ENCODE measurements around the gene C11orf21.

The C11orf21 gene

DNA sequence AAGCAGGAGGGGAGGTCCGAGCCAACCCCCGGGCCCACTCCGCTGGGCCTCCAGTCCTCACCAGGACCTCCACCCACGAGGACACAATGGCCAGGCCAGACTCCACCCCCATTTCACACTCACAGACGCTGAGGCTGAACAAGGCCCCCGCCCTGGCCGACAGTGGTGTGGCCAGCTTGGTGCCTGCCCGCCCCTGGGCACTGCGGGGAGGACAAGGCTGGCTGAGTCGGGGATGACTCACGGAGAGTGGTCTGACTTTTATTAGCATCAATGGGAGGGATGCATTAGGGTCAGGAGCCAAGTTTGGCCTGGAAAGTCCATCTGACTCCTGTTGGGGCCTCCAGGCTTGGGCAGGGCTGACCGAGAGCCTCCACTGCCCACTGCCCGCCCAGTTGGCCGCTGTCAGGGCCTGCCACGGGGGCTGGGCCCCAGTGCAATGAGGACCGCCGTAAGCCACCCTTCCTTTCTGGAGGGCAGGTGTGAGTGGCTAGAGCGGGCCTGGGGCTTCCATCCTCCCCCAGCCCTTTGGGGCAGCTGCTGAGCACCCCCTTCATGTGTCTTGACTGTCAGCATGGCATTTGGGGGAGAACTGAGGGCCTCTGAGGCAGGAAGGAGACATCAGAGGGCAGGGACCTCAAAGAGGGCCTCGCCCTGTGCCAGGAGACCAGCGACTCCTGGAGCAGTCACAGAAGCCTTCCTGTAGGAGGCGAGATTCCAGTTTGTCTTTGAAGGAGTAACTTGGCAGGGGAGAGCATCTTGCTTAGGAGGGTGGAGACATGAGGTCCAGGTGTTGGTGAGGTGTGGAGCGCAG, 10.7 kb upstream of the C11orf21 start:
- H3K4me1 ChIP-seq (ENCODE audit: control insufficient read depth, insufficient read depth, low read length) = no peaks in the 10 kb centered on the region
- no peaks in the 10 kb centered on the region for H3K36me3 ChIP-seq (ENCODE audit: control insufficient read depth, insufficient read depth, low read length)
- H3K9ac ChIP-seq (ENCODE audit: low read depth, low read length) = no peak overlapping the region
- H3K9me3 ChIP-seq (ENCODE audit: control insufficient read depth, insufficient read depth, low read length) = no peaks in the 10 kb centered on the region
- no peaks in the 10 kb centered on the region for H3K27me3 ChIP-seq (ENCODE audit: control insufficient read depth, insufficient read depth, low read length)
- no peak overlapping the region for H3K4me3 ChIP-seq (ENCODE audit: low read depth, low read length)

GRCh38 chr11:2311353-2312133, 9.8 kb upstream of the C11orf21 start:
- Histone ChIP-seq H3K36me3 (ENCODE audit: control insufficient read depth, insufficient read depth, low read length) (no peaks in the 10 kb centered on the region), H3K4me3 (ENCODE audit: low read depth, low read length) (no peak overlapping the region), H3K9ac (ENCODE audit: low read depth, low read length) (no peak overlapping the region), H3K4me1 (ENCODE audit: control insufficient read depth, insufficient read depth, low read length) (no peaks in the 10 kb centered on the region), H3K9me3 (ENCODE audit: control insufficient read depth, insufficient read depth, low read length) (no peaks in the 10 kb centered on the region), H3K27me3 (ENCODE audit: control insufficient read depth, insufficient read depth, low read length) (no peaks in the 10 kb centered on the region)

DNA sequence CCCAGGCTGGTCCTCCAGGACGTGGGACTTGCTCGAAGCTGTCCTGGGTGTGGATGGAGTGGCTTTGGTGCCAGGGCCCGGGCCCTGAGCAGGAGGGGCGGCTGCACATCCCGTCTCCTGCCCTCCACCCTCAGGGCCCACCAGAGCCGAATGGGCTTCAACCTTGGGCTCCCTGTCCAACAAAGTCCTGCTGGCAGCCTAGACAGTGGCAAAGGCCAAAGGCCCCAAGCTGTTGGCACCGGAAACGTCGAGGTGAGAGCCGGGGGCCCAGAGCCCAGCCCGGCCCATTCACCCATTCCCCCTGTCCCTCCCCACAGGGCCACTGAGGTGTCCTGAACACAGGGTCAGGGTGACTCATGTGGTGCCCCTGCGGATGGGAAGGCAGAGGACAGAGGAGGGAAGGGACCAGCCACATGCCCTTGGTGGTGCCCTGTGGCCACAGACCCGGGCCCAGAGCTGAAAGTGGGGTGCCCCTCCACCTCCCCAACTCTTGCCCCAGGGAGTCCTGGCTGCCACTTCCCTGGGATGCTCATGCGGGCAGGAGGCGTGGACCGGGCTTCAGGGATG, 9.2 kb upstream of the C11orf21 start:
- Histone ChIP-seq H3K4me1 (ENCODE audit: control insufficient read depth, insufficient read depth, low read length) (no peaks in the 10 kb centered on the region), H3K36me3 (ENCODE audit: control insufficient read depth, insufficient read depth, low read length) (no peaks in the 10 kb centered on the region), H3K9me3 (ENCODE audit: control insufficient read depth, insufficient read depth, low read length) (no peaks in the 10 kb centered on the region), H3K4me3 (ENCODE audit: low read depth, low read length) (no peak overlapping the region), H3K9ac (ENCODE audit: low read depth, low read length) (no peak overlapping the region), H3K27me3 (ENCODE audit: control insufficient read depth, insufficient read depth, low read length) (no peaks in the 10 kb centered on the region)

GRCh38 chr11:2310073-2310785, 8.5 kb upstream of the C11orf21 start:
- Histone ChIP-seq H3K4me3 (ENCODE audit: low read depth, low read length) (no peak overlapping the region), H3K9me3 (ENCODE audit: control insufficient read depth, insufficient read depth, low read length) (no peaks in the 10 kb centered on the region), H3K36me3 (ENCODE audit: control insufficient read depth, insufficient read depth, low read length) (no peaks in the 10 kb centered on the region), H3K27me3 (ENCODE audit: control insufficient read depth, insufficient read depth, low read length) (no peaks in the 10 kb centered on the region), H3K4me1 (ENCODE audit: control insufficient read depth, insufficient read depth, low read length) (no peaks in the 10 kb centered on the region), H3K9ac (ENCODE audit: low read depth, low read length) (no peak overlapping the region)

DNA sequence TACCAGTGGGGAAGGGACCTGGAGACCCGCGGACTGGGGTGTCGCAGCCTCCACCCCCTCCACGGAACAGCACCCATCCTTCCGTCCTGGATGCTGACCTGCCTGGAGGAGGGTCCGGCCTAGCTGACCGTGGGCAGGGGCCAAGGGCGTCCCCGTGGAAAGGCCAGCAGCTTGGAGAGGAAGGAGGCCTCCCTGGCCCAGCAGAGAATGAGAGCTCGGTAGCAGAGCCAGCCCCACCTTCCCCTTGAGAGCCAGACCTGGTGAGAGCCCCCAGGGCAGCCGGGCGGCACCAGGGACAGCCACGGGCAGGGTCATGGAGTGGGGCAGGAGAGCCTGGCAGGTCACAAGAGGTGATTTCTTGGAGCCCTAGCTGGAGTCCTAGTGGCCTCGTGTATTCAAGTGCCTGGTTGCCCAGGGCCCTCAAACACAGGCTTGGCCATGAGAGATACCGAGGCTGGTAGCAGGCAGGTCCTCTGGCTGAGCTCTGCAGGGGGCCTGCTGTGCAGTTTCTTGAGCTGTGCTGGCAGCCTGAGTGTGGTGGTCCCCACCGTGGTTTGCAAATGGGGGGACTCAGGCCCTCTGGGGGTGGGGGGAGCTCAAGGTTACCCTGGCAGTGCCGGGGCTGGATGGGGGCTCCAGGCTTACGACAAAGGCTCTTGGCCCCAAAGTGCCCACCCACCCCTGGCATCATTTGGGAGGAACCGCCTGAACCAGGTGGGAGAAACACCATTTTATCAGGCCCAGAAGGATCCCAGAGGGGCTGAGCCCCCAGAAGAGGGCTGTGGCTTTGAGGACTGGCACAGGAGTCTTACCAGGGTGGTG, 7.7 kb upstream of the C11orf21 start:
- H3K27me3 ChIP-seq (ENCODE audit: control insufficient read depth, insufficient read depth, low read length) = no peaks in the 10 kb centered on the region
- H3K9me3 ChIP-seq (ENCODE audit: control insufficient read depth, insufficient read depth, low read length) = no peaks in the 10 kb centered on the region
- no peak overlapping the region for H3K4me3 ChIP-seq (ENCODE audit: low read depth, low read length)
- H3K36me3 ChIP-seq (ENCODE audit: control insufficient read depth, insufficient read depth, low read length) = no peaks in the 10 kb centered on the region
- H3K4me1 ChIP-seq (ENCODE audit: control insufficient read depth, insufficient read depth, low read length) = no peaks in the 10 kb centered on the region
- no peak overlapping the region for H3K9ac ChIP-seq (ENCODE audit: low read depth, low read length)

- Histone ChIP-seq H3K4me1 (ENCODE audit: control insufficient read depth, insufficient read depth, low read length) (no peaks in the 10 kb centered on the region), H3K9ac (ENCODE audit: low read depth, low read length) (no peak overlapping the region)
Observed at GRCh38 chr11:2308713-2309112, 7.0 kb upstream of the C11orf21 start.

GRCh38 chr11:2307501-2308331, 6.0 kb upstream of the C11orf21 start:
- Histone ChIP-seq H3K9me3 (ENCODE audit: control insufficient read depth, insufficient read depth, low read length) (no peaks in the 10 kb centered on the region), H3K27me3 (ENCODE audit: control insufficient read depth, insufficient read depth, low read length) (no peaks in the 10 kb centered on the region), H3K4me3 (ENCODE audit: low read depth, low read length) (no peak overlapping the region), H3K4me1 (ENCODE audit: control insufficient read depth, insufficient read depth, low read length) (no peaks in the 10 kb centered on the region), H3K9ac (ENCODE audit: low read depth, low read length) (no peak overlapping the region), H3K36me3 (ENCODE audit: control insufficient read depth, insufficient read depth, low read length) (no peaks in the 10 kb centered on the region)

More at GRCh38 chr11:2308713-2309112, 7.0 kb upstream of the C11orf21 start:
- no peaks in the 10 kb centered on the region for H3K27me3 ChIP-seq (ENCODE audit: control insufficient read depth, insufficient read depth, low read length)
- H3K9me3 ChIP-seq (ENCODE audit: control insufficient read depth, insufficient read depth, low read length) = no peaks in the 10 kb centered on the region
- H3K4me3 ChIP-seq (ENCODE audit: low read depth, low read length) = no peak overlapping the region
- no peaks in the 10 kb centered on the region for H3K36me3 ChIP-seq (ENCODE audit: control insufficient read depth, insufficient read depth, low read length)

DNA sequence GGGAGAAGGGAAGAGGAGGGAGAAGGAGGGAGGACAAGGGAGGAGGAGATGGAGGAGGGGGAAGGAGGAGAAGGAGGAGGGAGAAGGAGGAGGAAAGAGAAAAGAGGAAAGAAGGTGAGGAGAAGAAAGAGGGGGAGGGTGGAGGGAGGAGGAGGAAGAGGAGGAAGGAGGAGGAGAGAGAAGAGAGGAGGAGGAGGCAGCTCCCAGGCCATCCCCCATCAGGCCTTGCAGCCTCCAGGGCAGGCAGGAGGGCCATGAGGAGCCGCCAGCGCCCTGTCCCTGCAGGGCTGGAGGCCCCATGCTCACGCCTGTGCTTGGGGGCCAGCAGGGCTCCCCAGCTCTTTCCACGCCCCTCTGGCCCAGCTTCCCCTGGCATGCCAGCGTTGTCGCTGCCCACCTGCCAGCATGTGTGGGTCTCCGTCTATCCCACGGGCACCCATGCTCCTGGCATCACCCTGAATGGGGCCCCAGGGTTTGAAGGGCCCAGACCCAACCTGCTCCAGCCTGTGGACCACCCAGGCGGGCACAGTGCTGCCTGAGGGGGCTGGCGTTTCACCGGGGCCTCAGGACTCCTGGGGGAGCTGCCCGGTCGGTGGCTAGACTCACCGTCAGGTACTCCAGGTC, 5.3 kb upstream of the C11orf21 start:
- H3K27me3 ChIP-seq (ENCODE audit: control insufficient read depth, insufficient read depth, low read length) = no peaks in the 10 kb centered on the region
- no peaks in the 10 kb centered on the region for H3K36me3 ChIP-seq (ENCODE audit: control insufficient read depth, insufficient read depth, low read length)
- no peaks in the 10 kb centered on the region for H3K4me1 ChIP-seq (ENCODE audit: control insufficient read depth, insufficient read depth, low read length)
- no peak overlapping the region for H3K9ac ChIP-seq (ENCODE audit: low read depth, low read length)
- H3K4me3 ChIP-seq (ENCODE audit: low read depth, low read length) = no peak overlapping the region
- H3K9me3 ChIP-seq (ENCODE audit: control insufficient read depth, insufficient read depth, low read length) = no peaks in the 10 kb centered on the region

DNA sequence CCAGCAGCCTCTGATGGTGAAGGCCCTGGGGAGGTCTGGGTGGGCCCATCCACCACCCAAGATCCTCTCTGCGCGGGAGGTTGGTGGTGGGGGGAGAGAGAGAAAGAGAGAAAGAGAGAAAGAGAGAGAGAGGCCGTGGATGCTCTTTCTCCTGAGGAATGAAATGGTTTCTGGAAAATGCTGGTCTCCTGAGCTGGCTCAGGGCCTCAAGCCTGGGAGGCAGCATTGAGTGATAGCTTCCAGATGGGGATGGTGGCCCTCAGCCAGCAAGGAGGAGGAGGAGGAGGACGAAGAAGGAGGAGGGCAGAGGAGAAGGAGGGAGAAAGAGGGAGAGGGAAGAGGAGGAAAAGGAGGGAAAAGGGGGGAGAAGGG, 4.7 kb upstream of the C11orf21 start:
- H3K27me3 ChIP-seq (ENCODE audit: control insufficient read depth, insufficient read depth, low read length) = no peaks in the 10 kb centered on the region
- no peak overlapping the region for H3K4me3 ChIP-seq (ENCODE audit: low read depth, low read length)

GRCh38 chr11:2305788-2306451, 4.2 kb upstream of the C11orf21 start:
- no peaks in the 10 kb centered on the region for H3K9me3 ChIP-seq (ENCODE audit: control insufficient read depth, insufficient read depth, low read length)

More for the DNA sequence above, 4.7 kb upstream of the C11orf21 start:
- Histone ChIP-seq H3K9me3 (ENCODE audit: control insufficient read depth, insufficient read depth, low read length) (no peaks in the 10 kb centered on the region), H3K36me3 (ENCODE audit: control insufficient read depth, insufficient read depth, low read length) (no peaks in the 10 kb centered on the region), H3K4me1 (ENCODE audit: control insufficient read depth, insufficient read depth, low read length) (no peaks in the 10 kb centered on the region), H3K9ac (ENCODE audit: low read depth, low read length) (no peak overlapping the region)

More at GRCh38 chr11:2305788-2306451, 4.2 kb upstream of the C11orf21 start:
- no peak overlapping the region for H3K9ac ChIP-seq (ENCODE audit: low read depth, low read length)
- H3K36me3 ChIP-seq (ENCODE audit: control insufficient read depth, insufficient read depth, low read length) = no peaks in the 10 kb centered on the region
- H3K27me3 ChIP-seq (ENCODE audit: control insufficient read depth, insufficient read depth, low read length) = no peaks in the 10 kb centered on the region
- no peaks in the 10 kb centered on the region for H3K4me1 ChIP-seq (ENCODE audit: control insufficient read depth, insufficient read depth, low read length)
- no peak overlapping the region for H3K4me3 ChIP-seq (ENCODE audit: low read depth, low read length)
